ENCODE results near the gene KCNIP1.

Gene KCNIP1

GRCh38 chr5:170636801-170637477 lies 133.1 kb downstream of the KCNIP1 start:
- DNase-seq (ENCODE audit: low spot score in 2 of 2) (no peak), ATAC-seq (no peak)
- no peak overlapping the region for H3K4me3 Mint-ChIP-seq
- peaks cover 27% of the 10 kb centered on the region for H3K4me1 Mint-ChIP-seq
- no peaks in the 10 kb centered on the region for H3K9me3 Mint-ChIP-seq
- H3K36me3 Mint-ChIP-seq = no peaks in the 10 kb centered on the region
- H3K27ac Mint-ChIP-seq = no peak overlapping the region

- H3K27ac Mint-ChIP-seq = no peak overlapping the region
- no peaks in the 10 kb centered on the region for H3K9me3 Mint-ChIP-seq
- ATAC-seq (no peak), DNase-seq (ENCODE audit: low spot score in 2 of 2) (no peak)
- H3K4me1 Mint-ChIP-seq = peaks cover 20% of the 10 kb centered on the region
- H3K36me3 Mint-ChIP-seq = no peaks in the 10 kb centered on the region
- no peak overlapping the region for H3K4me3 Mint-ChIP-seq
Observed at GRCh38 chr5:170638051-170638450, 134.2 kb downstream of the KCNIP1 start.

- H3K4me1 Mint-ChIP-seq = peaks cover 15% of the 10 kb centered on the region
- no peaks in the 10 kb centered on the region for H3K36me3 Mint-ChIP-seq
Observed at GRCh38 chr5:170638454-170639220, 134.8 kb downstream of the KCNIP1 start.

GRCh38 chr5:170639221-170639925 lies 135.6 kb downstream of the KCNIP1 start:
- ATAC-seq (no peak), DNase-seq (ENCODE audit: low spot score in 2 of 2) (no peak)
- no peak overlapping the region for H3K4me3 Mint-ChIP-seq
- no peaks in the 10 kb centered on the region for H3K9me3 Mint-ChIP-seq
- H3K4me1 Mint-ChIP-seq = peaks cover 7% of the 10 kb centered on the region
- H3K27ac Mint-ChIP-seq = no peak overlapping the region
- H3K36me3 Mint-ChIP-seq = no peaks in the 10 kb centered on the region

More at GRCh38 chr5:170638454-170639220, 134.8 kb downstream of the KCNIP1 start:
- ATAC-seq = peak; percentile 57
- DNase-seq (ENCODE audit: low spot score in 2 of 2) = peak; percentile 59 to 87
- Mint-ChIP-seq H3K9me3 (no peaks in the 10 kb centered on the region), H3K27ac (no peak overlapping the region), H3K4me3 (no peak overlapping the region)

GRCh38 chr5:170640731-170641588 lies 137.1 kb downstream of the KCNIP1 start:
- H3K27ac Mint-ChIP-seq = no peak overlapping the region
- no peak for ATAC-seq
- no peak for DNase-seq (ENCODE audit: low spot score in 2 of 2)
- H3K9me3 Mint-ChIP-seq = no peaks in the 10 kb centered on the region
- no peak overlapping the region for H3K4me3 Mint-ChIP-seq
- no peaks in the 10 kb centered on the region for H3K36me3 Mint-ChIP-seq
- H3K4me1 Mint-ChIP-seq = peaks cover 7% of the 10 kb centered on the region

GRCh38 chr5:170641589-170642031 lies 137.8 kb downstream of the KCNIP1 start:
- H3K9me3 Mint-ChIP-seq = no peaks in the 10 kb centered on the region
- H3K36me3 Mint-ChIP-seq = no peaks in the 10 kb centered on the region
- no peak for DNase-seq (ENCODE audit: low spot score in 2 of 2)
- no peak overlapping the region for H3K27ac Mint-ChIP-seq
- H3K4me1 Mint-ChIP-seq = peaks cover 7% of the 10 kb centered on the region
- no peak for ATAC-seq
- no peak overlapping the region for H3K4me3 Mint-ChIP-seq

- H3K9me3 Mint-ChIP-seq = no peaks in the 10 kb centered on the region
- ATAC-seq = no peak
- no peak for DNase-seq (ENCODE audit: low spot score in 2 of 2)
- no peak overlapping the region for H3K27ac Mint-ChIP-seq
- peaks cover 7% of the 10 kb centered on the region for H3K4me1 Mint-ChIP-seq
- H3K36me3 Mint-ChIP-seq = no peaks in the 10 kb centered on the region
- H3K4me3 Mint-ChIP-seq = no peak overlapping the region
Observed at GRCh38 chr5:170642066-170642735, 138.4 kb downstream of the KCNIP1 start.

GRCh38 chr5:170642776-170643436 lies 139.1 kb downstream of the KCNIP1 start:
- H3K36me3 Mint-ChIP-seq = no peaks in the 10 kb centered on the region
- H3K4me1 Mint-ChIP-seq = peaks cover 7% of the 10 kb centered on the region
- H3K27ac Mint-ChIP-seq = no peak overlapping the region
- H3K9me3 Mint-ChIP-seq = no peaks in the 10 kb centered on the region
- no peak for DNase-seq (ENCODE audit: low spot score in 2 of 2)
- no peak for ATAC-seq
- H3K4me3 Mint-ChIP-seq = no peak overlapping the region

GRCh38 chr5:170643591-170643990 lies 139.8 kb downstream of the KCNIP1 start:
- Mint-ChIP-seq H3K9me3 (no peaks in the 10 kb centered on the region), H3K27ac (no peak overlapping the region), H3K4me3 (no peak overlapping the region), H3K4me1 (peaks cover 4% of the 10 kb centered on the region), H3K36me3 (no peaks in the 10 kb centered on the region)
- DNase-seq (ENCODE audit: low spot score in 2 of 2) (no peak), ATAC-seq (peak; percentile 4)

GRCh38 chr5:170644501-170644900 lies 140.7 kb downstream of the KCNIP1 start:
- no peak for DNase-seq (ENCODE audit: low spot score in 2 of 2)
- H3K9me3 Mint-ChIP-seq = no peaks in the 10 kb centered on the region
- H3K4me3 Mint-ChIP-seq = no peak overlapping the region
- ATAC-seq = peak; percentile 5
- no peaks in the 10 kb centered on the region for H3K36me3 Mint-ChIP-seq
- no peaks in the 10 kb centered on the region for H3K4me1 Mint-ChIP-seq
- no peak overlapping the region for H3K27ac Mint-ChIP-seq

- no peak overlapping the region for H3K4me3 Mint-ChIP-seq
- no peaks in the 10 kb centered on the region for H3K36me3 Mint-ChIP-seq
- ATAC-seq (no peak), DNase-seq (ENCODE audit: low spot score in 2 of 2) (no peak)
- H3K9me3 Mint-ChIP-seq = no peaks in the 10 kb centered on the region
- H3K27ac Mint-ChIP-seq = no peak overlapping the region
- H3K4me1 Mint-ChIP-seq = no peaks in the 10 kb centered on the region
Observed at GRCh38 chr5:170648541-170648940, 144.7 kb downstream of the KCNIP1 start.

GRCh38 chr5:170650850-170651249 lies 147.0 kb downstream of the KCNIP1 start:
- no peak overlapping the region for H3K4me3 Mint-ChIP-seq
- no peaks in the 10 kb centered on the region for H3K36me3 Mint-ChIP-seq
- H3K4me1 Mint-ChIP-seq = no peaks in the 10 kb centered on the region
- ATAC-seq (no peak), DNase-seq (ENCODE audit: low spot score in 2 of 2) (no peak)
- no peaks in the 10 kb centered on the region for H3K9me3 Mint-ChIP-seq
- no peak overlapping the region for H3K27ac Mint-ChIP-seq

GRCh38 chr5:170651604-170652277 lies 147.9 kb downstream of the KCNIP1 start:
- H3K4me3 Mint-ChIP-seq = no peak overlapping the region
- H3K4me1 Mint-ChIP-seq = no peaks in the 10 kb centered on the region
- H3K27ac Mint-ChIP-seq = no peak overlapping the region
- no peaks in the 10 kb centered on the region for H3K9me3 Mint-ChIP-seq
- H3K36me3 Mint-ChIP-seq = no peaks in the 10 kb centered on the region
- DNase-seq (ENCODE audit: low spot score in 2 of 2) (no peak), ATAC-seq (no peak)

- Mint-ChIP-seq H3K36me3 (no peaks in the 10 kb centered on the region), H3K27ac (no peak overlapping the region), H3K4me1 (no peaks in the 10 kb centered on the region), H3K4me3 (no peak overlapping the region), H3K9me3 (no peaks in the 10 kb centered on the region)
- ATAC-seq (no peak), DNase-seq (ENCODE audit: low spot score in 2 of 2) (no peak)
Observed at GRCh38 chr5:170655476-170655875, 151.7 kb downstream of the KCNIP1 start.

All from stimulated activated effector memory CD8-positive, alpha-beta T cell treated with anti-CD3 and anti-CD28 coated beads, Interleukin-12 subunit alpha, Interleukin-12 subunit beta, amount 100 ng/mL, for 72 hours (primary cell).